Transverse colon (tissue), 3 donors: ENCODE results near the gene UPK1B.

Source experiments
- CTCF ChIP-seq, 5 experiments: fragments of 200-600 bp in 3 of 5; fragments of 450-650 bp in 2 of 5; sonication (generic) in 3 of 5; IDR thresholded peaks; 1 replicate in 2 of 5; 2 replicates in 3 of 5; pipeline ENCODE4 v1.5.1; 2016 to 2017; ENCODE audit warnings: antibody characterized with exemption in 5 of 5, inconsistent platforms in 3 of 5, mild to moderate bottlenecking in 2 of 5, moderate library complexity in 1 of 5
- EP300 ChIP-seq: sonication (generic); formaldehyde crosslinking; IDR thresholded peaks from one replicate; pipeline ENCODE4 v1.6.1; 2017; ENCODE audit warnings: antibody characterized with exemption, low read depth
- POLR2A ChIP-seq: fragments of 450-650 bp; IDR thresholded peaks from one replicate; pipeline ENCODE4 v1.6.1; 2016; ENCODE audit warnings: antibody characterized with exemption, mild to moderate bottlenecking, moderate library complexity

GRCh38 chr3:119125342-119125741 lies 48.1 kb upstream of the UPK1B start:
- no peak for TF ChIP-seq POLR2A
- no peak for TF ChIP-seq CTCF (IDR thresholded peaks at IDR 0.05)
- no peak for TF ChIP-seq EP300
